GOT3 (cell line): ENCODE data around the gene ERAP2.
"Not testable (repeated sequence)": the region's sequence is repeated elsewhere in the genome, so short reads cannot be mapped to it uniquely, and the experiment has no call there.

Experiments
- DNase-seq: peaks from one replicate; lab custom pipeline; 2025; ENCODE audit warnings: mixed read lengths; lab: John Stamatoyannopoulos, UW

ERAP2 gene

GRCh38 chr5:96876292-96876850 is at the start of gene ERAP2:
TSS of gene ERAP2 (plus strand) at chr5:96876500. CDS start at chr5:96879686, 3,186 bp downstream.
- no peak for DNase-seq

DNA sequence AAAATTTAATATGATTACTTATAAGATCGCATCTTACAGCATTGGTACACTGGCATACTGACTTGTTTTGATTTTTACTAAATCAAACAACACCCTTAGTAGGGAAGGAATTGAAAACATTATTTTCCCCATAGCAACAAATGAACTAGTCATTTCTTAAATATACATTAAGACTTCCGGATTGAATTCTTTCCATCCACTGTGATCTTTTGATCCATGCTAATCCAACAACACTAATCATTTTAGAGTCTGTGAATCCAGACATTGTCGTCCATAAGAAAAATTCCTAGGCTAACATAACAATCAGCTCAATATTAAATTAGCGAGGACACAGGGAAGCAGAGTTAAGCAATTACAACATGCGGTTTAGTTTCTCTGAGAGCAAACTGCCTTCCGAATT is 47.0 kb upstream of the ERAP2 start:
- DNase-seq, result no peak

DNA sequence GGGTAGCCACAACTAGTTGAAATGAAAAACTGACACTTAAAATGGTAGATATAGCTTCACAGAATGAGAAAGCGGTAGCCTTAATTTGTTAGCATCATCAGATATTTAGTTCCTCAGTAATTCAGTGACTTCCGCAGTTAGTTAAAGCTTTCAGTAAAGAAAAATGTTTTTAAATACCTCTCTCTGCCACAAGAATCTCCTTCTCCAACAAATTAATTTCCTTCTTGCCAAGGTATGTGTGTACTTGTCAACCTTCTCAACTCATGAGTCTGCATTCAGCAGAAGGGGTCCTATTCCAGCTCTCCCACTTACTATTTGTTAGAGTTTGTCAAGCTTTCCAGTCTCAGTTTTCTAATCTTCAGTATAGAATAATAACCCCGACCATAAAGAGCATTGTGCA is 42.3 kb upstream of the ERAP2 start:
- DNase-seq, result no peak

GRCh38 chr5:96835791-96836191 is 40.5 kb upstream of the ERAP2 start:
- DNase-seq, result no peak

- DNase-seq, result no peak
Measured at GRCh38 chr5:96836817-96837216, 39.5 kb upstream of the ERAP2 start.

- no peak for DNase-seq
Measured at GRCh38 chr5:96837303-96837702, 39.0 kb upstream of the ERAP2 start.

- no peak for DNase-seq
Measured at GRCh38 chr5:96838201-96839070, 37.9 kb upstream of the ERAP2 start.

- DNase-seq, result no peak
Measured at GRCh38 chr5:96839071-96839592, 37.2 kb upstream of the ERAP2 start.

- not testable (repeated sequence) for DNase-seq
Measured at GRCh38 chr5:96841931-96842330, 34.4 kb upstream of the ERAP2 start.

GRCh38 chr5:96843140-96843539 is 33.2 kb upstream of the ERAP2 start:
- no peak for DNase-seq

DNA sequence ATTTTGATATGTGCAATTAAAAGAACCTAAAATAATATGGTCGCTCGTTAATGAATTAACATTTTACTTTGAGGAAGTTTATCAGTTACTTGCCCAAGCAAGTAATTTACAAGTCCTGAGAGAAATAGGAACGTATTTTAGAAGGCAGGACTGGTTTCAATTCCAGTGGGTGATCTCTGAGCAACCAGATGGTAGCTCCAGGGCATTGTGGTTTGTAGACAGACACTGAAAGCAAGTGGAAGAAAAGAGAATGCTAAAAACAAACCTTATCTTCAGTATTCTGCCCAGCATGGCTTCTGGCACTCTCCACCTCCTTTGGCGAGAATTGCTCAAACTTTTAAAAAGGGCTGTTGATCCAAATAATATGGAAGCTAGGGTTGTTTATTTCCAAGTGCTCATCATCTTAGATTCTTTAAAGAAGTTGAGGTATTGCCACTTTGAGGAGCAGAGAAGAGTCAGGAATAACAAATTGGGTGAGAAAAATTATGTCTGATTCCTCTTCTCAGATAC is 31.8 kb upstream of the ERAP2 start:
- no peak for DNase-seq

DNA sequence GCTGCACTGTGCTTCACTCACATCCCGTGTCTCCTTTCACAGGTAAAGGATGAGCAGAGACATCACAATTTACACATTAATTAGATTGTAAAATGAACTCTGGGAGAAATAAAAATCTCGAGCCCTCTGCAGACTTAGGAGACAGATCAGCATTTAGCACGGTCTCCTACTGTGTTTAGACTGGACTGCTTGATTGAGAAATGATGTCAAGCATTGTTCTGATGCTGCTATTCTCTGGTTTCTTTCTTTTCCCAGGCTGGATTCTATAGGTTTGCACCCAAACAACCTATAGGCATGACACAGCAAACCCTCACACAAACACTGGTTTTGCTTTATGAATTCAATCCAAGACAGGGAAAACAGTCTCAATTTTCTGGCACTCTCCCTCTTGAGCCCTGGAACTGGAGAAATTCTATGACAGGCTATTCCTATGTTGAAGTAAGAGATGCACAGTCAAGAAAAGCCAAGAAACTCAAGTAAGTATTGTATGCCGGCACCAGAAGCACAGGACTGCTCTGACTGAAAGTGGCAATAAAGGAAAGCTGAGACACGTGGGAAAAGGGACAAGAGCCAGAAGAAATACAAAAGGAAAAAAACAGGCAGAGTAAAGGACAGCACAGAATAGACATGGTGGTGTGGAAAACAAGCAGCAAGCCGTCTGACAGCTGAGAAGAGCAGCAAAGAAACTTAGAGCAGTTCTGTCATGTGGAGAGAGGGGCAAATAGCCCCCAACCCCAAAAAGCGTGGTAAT is 24.8 kb upstream of the ERAP2 start:
- no peak for DNase-seq

DNA sequence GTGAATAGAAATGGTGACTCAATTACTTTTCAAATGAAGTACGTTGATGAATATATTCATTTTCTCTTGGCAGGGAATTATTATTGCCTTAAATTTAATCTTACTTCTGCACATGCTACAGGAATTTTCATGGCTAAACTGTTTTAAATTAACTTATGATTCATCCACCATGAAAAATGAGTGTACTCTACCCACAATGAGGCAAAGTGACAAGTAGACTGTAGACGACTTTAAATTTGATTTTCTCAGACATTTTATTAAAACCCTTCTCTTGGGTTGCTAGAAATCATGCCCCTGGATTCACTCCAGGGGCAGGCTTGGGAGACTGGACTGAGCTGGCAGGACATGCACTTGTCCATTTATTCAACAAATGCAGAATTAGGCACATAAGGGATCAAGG is 23.5 kb upstream of the ERAP2 start:
- DNase-seq, result no peak

DNA sequence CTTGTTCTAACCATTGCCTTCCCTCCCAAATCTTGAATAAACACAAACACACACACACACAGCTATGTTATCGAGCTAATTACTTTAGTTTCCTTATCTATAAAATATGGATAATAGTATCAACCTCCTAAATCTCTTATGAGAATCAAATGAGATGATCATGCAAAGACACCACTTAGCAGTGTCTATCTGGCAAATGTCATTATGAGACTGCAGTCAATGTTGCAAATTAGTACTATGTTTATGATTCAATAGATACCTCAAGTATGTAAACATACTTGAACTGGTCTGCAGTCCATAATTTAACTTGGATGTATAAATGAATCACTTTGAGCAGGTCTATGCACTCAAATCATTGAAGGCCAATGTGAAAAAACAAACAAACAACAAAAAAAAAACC is 22.2 kb upstream of the ERAP2 start:
- no peak for DNase-seq

- no peak for DNase-seq
Measured at GRCh38 chr5:96855031-96855872, 21.0 kb upstream of the ERAP2 start.

DNA sequence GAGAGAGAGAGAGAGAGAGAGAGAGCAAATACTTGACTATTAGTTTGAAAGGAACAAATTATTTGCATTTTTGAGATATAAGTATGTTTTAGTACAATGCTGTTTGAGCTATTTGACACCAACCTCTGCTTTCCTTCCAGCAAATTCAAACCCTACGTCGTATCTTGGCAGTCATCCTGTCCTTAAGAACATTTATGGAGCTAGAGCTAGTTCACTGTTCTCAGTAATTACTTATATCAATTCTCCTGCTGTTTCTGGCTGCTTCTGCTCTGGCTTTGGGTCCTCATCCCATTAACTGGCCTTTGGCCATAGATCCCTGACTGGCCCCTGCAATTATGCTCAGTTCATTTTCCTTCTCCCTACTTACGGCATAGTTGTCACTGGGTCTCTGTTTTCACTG is 19.9 kb upstream of the ERAP2 start:
- no peak for DNase-seq

- DNase-seq, result no peak
Measured at GRCh38 chr5:96857454-96857853, 18.8 kb upstream of the ERAP2 start.

DNA sequence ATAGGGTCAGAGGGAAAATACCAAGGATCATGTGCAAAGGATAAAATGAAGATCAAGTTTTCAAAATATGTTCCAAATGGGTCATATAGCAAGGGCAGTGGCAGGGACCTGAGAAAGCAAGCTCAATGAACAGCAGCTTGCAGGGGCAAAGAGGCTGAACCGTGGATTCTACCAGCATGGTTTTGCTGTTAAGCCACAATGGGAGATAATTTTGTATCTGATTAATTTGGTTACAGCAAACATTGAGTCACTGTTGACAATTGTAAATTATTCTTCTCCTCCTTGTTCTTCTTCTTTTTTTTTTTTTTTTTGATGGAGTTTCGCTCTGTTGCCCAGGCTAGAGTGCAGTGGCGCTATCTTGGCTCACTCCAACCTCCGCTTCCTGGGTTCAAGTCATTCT is 18.4 kb upstream of the ERAP2 start:
- DNase-seq, result no peak

DNA sequence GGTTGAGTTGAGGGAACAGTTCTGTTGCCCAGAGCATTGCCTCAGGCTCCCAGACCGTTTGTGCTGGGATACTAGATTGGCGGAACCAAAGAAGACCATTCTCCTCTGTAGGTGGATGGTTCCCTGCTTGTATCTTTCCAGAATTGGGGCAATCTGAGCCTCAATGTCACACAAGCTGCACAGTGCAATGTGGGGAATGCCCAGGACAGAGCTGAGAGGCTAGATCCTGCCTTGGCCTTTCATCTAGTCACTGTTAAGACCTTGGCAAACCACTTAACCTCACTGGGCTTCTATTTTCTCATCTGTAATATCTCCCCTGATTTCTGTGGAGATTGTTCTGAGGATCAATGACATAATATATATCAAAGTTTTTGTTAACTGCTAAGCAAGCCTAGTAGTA is 16.9 kb upstream of the ERAP2 start:
- no peak for DNase-seq

GRCh38 chr5:96861076-96861475 is 15.2 kb upstream of the ERAP2 start:
- no peak for DNase-seq

DNA sequence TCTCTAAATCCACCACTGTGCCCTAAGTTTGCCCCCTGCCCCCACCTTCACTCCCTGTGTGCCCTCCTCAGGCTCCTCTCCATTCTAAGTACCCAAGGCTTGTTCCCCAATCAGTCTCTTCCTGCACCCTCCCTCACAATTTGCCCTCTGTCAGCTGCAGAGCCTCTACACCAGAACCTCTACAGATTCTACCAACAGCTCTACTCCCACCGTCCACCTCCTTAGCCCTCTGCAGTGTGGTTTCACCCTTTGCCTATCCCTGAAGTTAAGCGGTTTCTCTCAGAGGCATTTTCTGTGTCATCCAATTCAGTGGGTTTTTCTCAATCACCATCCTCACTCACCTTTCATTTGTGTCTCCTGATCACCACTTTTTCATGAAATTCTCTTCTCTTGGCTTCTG is 13.2 kb upstream of the ERAP2 start:
- DNase-seq, result no peak
